CD14-positive monocyte (primary cell): ENCODE data around the gene CTSS. TPM values are rescaled to one million over a fixed set of nuclear protein-coding genes. Genes with fewer than 3 reads are reported as not detected.
"Not testable (repeated sequence)": the region's sequence is repeated elsewhere in the genome, so short reads cannot be mapped to it uniquely, and the experiment has no call there.

Experiments
- DNase-seq, 3 donors: peaks; one replicate each; pipeline ENCODE4 v3.0.0-alpha.2; 2011 to 2022
- H2AFZ ChIP-seq: 2 replicates; pipeline ENCODE4 v1.6.0; 2012; ENCODE audit warnings: mild to moderate bottlenecking, low read depth, low read length, inconsistent platforms; ENCODE audit not compliant: insufficient read depth, poor library complexity, severe bottlenecking
- H3K27ac ChIP-seq, 2 donors: 1 replicate in 1 of 2; 2 replicates in 1 of 2; pipeline ENCODE4 v1.5.1; 2012 to 2013; ENCODE audit warnings: low read length in 2 of 2, control low read depth in 1 of 2, inconsistent platforms in 1 of 2, low read depth in 1 of 2, mild to moderate bottlenecking in 1 of 2
- H3K27me3 ChIP-seq, 2 donors: one replicate each; pipeline versions ENCODE4 v1.6.0 to v1.6.1; 2011 to 2013; ENCODE audit warnings: low read length in 2 of 2; ENCODE audit not compliant: control insufficient read depth in 2 of 2, insufficient read depth in 2 of 2
- H3K36me3 ChIP-seq, 2 donors: replicated peaks in 1 of 2; 1 replicate in 1 of 2; 2 replicates in 1 of 2; pipeline versions ENCODE4 v1.5.1 to v1.6.1; 2012 to 2013; ENCODE audit warnings: low read length in 2 of 2, control low read depth in 1 of 2, inconsistent platforms in 1 of 2, mild to moderate bottlenecking in 1 of 2; ENCODE audit not compliant: insufficient read depth in 2 of 2, control insufficient read depth in 1 of 2
- H3K4me1 ChIP-seq, 2 donors: 1 replicate in 1 of 2; 2 replicates in 1 of 2; pipeline versions ENCODE4 v1.5.1 to v1.6.1; 2012 to 2013; ENCODE audit warnings: low read length in 2 of 2, control low read depth in 1 of 2, inconsistent platforms in 1 of 2, mild to moderate bottlenecking in 1 of 2, moderate library complexity in 1 of 2; ENCODE audit not compliant: insufficient read depth in 2 of 2, control insufficient read depth in 1 of 2
- H3K4me2 ChIP-seq: replicated peaks from 2 replicates; pipeline ENCODE3; 2012; ENCODE audit warnings: low read length, moderate library complexity, mild to moderate bottlenecking; ENCODE audit not compliant: poor library complexity, severe bottlenecking; ENCODE audit errors: extremely low read depth
- H3K4me3 ChIP-seq, 3 experiments: fragments of 200-600 bp in 1 of 3; sonication (generic) in 1 of 3; replicated peaks in 1 of 3; 1 replicate in 2 of 3; 2 replicates in 1 of 3; pipeline ENCODE4 v1.5.1; 2011 to 2013; ENCODE audit warnings: low read length in 3 of 3, mild to moderate bottlenecking in 3 of 3, control low read depth in 2 of 3, low read depth in 2 of 3, inconsistent platforms in 1 of 3, moderate library complexity in 1 of 3
- H3K79me2 ChIP-seq: 2 replicates; pipeline ENCODE4 v1.6.0; 2012; ENCODE audit warnings: mild to moderate bottlenecking, control low read depth, inconsistent platforms, low read length, moderate library complexity; ENCODE audit not compliant: insufficient read depth
- H3K9ac ChIP-seq: 2 replicates; pipeline ENCODE4 v1.6.0; 2017; ENCODE audit warnings: low read length, mild to moderate bottlenecking; ENCODE audit not compliant: insufficient read depth, poor library complexity, severe bottlenecking
- H3K9me3 ChIP-seq, 2 donors: replicated peaks in 1 of 2; 1 replicate in 1 of 2; 2 replicates in 1 of 2; pipeline versions ENCODE4 v1.5.1 to v1.6.1; 2012 to 2013; ENCODE audit warnings: low read length in 2 of 2, control low read depth in 1 of 2; ENCODE audit not compliant: control insufficient read depth in 1 of 2, insufficient read depth in 1 of 2
- H4K20me1 ChIP-seq: 2 replicates; pipeline ENCODE4 v1.6.0; 2012; ENCODE audit warnings: mild to moderate bottlenecking, low read length, control low read depth, moderate library complexity; ENCODE audit not compliant: insufficient read depth
- H3K27ac Mint-ChIP-seq, 7 donors: one replicate each; pipeline ENCODE4 v1.8.0; 2020; ENCODE audit warnings: mild to moderate bottlenecking in 7 of 7, mixed read lengths in 7 of 7, moderate library complexity in 6 of 7, inconsistent platforms in 2 of 7
- H3K27me3 Mint-ChIP-seq, 3 donors: one replicate each; pipeline ENCODE4 v1.8.0; 2021 to 2022; ENCODE audit warnings: low read depth in 3 of 3, mild to moderate bottlenecking in 3 of 3, mixed read lengths in 3 of 3, moderate library complexity in 3 of 3, inconsistent platforms in 1 of 3
- H3K36me3 Mint-ChIP-seq, 2 donors: one replicate each; pipeline ENCODE4 v1.8.0; 2020; ENCODE audit warnings: mixed read lengths in 2 of 2, inconsistent platforms in 1 of 2, mild to moderate bottlenecking in 1 of 2
- H3K4me1 Mint-ChIP-seq: one replicate; pipeline ENCODE4 v1.8.0; 2020; ENCODE audit warnings: mild to moderate bottlenecking, mixed read lengths
- H3K4me3 Mint-ChIP-seq, 2 donors: one replicate each; pipeline ENCODE4 v1.8.0; 2020; ENCODE audit warnings: mild to moderate bottlenecking in 2 of 2, mixed read lengths in 2 of 2, moderate library complexity in 1 of 2
- H3K9me3 Mint-ChIP-seq, 7 donors: one replicate each; pipeline ENCODE4 v1.8.0; 2020 to 2022; ENCODE audit warnings: mixed read lengths in 7 of 7, mild to moderate bottlenecking in 6 of 7, moderate library complexity in 6 of 7, inconsistent platforms in 2 of 7
- CTCF ChIP-seq: fragments of 200-600 bp; IDR thresholded peaks from one replicate; pipeline ENCODE4 v1.8.0; 2022; ENCODE audit warnings: antibody characterized with exemption, mild to moderate bottlenecking
- WGBS: methylation state at CpG from one replicate; pipeline ENCODE4 v1.1.5; 2013; ENCODE audit warnings: missing lambda C conversion rate; ENCODE audit not compliant: insufficient coverage; 5-methylcytosine and 5-hydroxymethylcytosine counted together
- intact Hi-C, 2 donors: fragments of 100-400 bp; cut with micrococcal nuclease; formaldehyde crosslinking; loops; one replicate each; pipeline versions ENCODE4 v1.15.0 to v1.15.1; 2023
- polyA plus RNA-seq, 3 donors: library from polyadenylated mRNA; depleted of rRNA in 1 of 3; unstranded in 2 of 3; stranded (reverse) in 1 of 3; fragments of 300-500 nt in 2 of 3; fragments of >200 nt in 1 of 3; fragmentation: Illumina TruSeq in 2 of 3; gene quantifications; 1 replicate in 2 of 3; 2 replicates in 1 of 3; pipeline ENCODE4 v1.2.3, GENCODE V29; 2012 to 2021

CTSS gene
- polyA plus RNA-seq, 3 donors: 2,349 to 6,327 (median 5,201) TPM

GRCh38 chr1:150718225-150718891 is 47.2 kb downstream of the CTSS start:
- no peak for TF ChIP-seq CTCF

GRCh38 chr1:150709031-150709430 is 56.5 kb downstream of the CTSS start:
- H3K27ac Mint-ChIP-seq, intact Hi-C loops, H3K4me1 ChIP-seq, H3K4me3 ChIP-seq, H3K27me3 ChIP-seq, H4K20me1 ChIP-seq, H3K4me3 Mint-ChIP-seq, H2AFZ ChIP-seq, H3K27me3 Mint-ChIP-seq, H3K9me3 Mint-ChIP-seq, H3K79me2 ChIP-seq, H3K9me3 ChIP-seq, H3K4me2 ChIP-seq, H3K4me1 Mint-ChIP-seq, H3K27ac ChIP-seq, H3K9ac ChIP-seq, DNase-seq: not testable (repeated sequence)
- H3K36me3 Mint-ChIP-seq: peaks cover 6 to 18% of the 10 kb centered on the region in 2 donors
- H3K36me3 ChIP-seq: peaks cover 0 to 19% of the 10 kb centered on the region in 2 donors
- no CpG with 5 or more reads among the region's 1 CpG for WGBS

More at GRCh38 chr1:150718225-150718891, 47.2 kb downstream of the CTSS start:
- peaks cover 6% of the 10 kb centered on the region for H4K20me1 ChIP-seq
- peak overlapping the region in 1 of 7 donors; percentile 33 for H3K27ac Mint-ChIP-seq
- H3K79me2 ChIP-seq: no peaks in the 10 kb centered on the region
- H3K27me3 Mint-ChIP-seq: peaks cover 0 to 2% (median 0%) of the 10 kb centered on the region in 3 donors
- H3K4me3 ChIP-seq: no peak overlapping the region
- H2AFZ ChIP-seq: no peak overlapping the region
- H3K27ac ChIP-seq: no peak overlapping the region
- H3K36me3 Mint-ChIP-seq: no peaks in the 10 kb centered on the region
- H3K9me3 ChIP-seq: peaks cover 0 to 12% of the 10 kb centered on the region in 2 donors
- no peaks in the 10 kb centered on the region for H3K36me3 ChIP-seq
- DNase-seq: no peak
- intact Hi-C loops: no loop called here
- H3K4me1 ChIP-seq: no peaks in the 10 kb centered on the region
- no peaks in the 10 kb centered on the region for H3K4me1 Mint-ChIP-seq
- no peak overlapping the region for H3K4me3 Mint-ChIP-seq
- no peaks in the 10 kb centered on the region for H3K27me3 ChIP-seq
- no peak overlapping the region for H3K4me2 ChIP-seq
- WGBS: 89% methylated on average over 3 of the region's 11 CpGs
- H3K9me3 Mint-ChIP-seq: peaks cover 0 to 24% (median 2%) of the 10 kb centered on the region in 7 donors
- no peak overlapping the region for H3K9ac ChIP-seq
